Measurements from ENCODE around the gene SMG5.

The SMG5 gene

GRCh38 chr1:156276966-156277381 is 5.7 kb downstream of the SMG5 start:
- POLR2A ChIA-PET = no interaction called here

DNA sequence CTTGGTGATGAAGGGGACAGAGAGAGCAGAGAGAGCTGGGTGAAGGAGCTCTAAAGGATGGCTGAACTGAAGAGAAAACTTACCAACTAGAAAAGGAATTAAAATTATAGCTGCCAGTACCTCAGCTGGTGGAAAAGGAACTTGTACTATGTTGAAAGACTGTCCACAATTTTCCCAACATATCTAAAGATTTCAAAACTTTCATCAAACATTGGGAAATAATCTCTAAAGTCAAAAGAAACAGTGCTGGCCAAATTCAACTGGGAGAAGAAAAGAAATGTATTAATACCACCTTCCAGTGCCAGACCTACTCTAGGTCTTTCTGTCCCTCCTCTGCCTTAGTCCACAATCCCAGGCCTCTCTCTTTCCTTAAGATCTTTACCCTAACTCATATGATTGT is 6.1 kb downstream of the SMG5 start:
- CTCF ChIA-PET = no interaction called here
- Histone ChIP-seq H3K36me3 (ENCODE audit: control insufficient read depth in 2 of 2, insufficient read depth in 1 of 2, low read length in 2 of 2) (peaks cover 56 to 89% of the 10 kb centered on the region in 2 experiments; a peak in 2 of 3 replicates), H3K27ac (ENCODE audit: extremely low read depth, low read depth, low read length) (no peak overlapping the region), H3K9me3 (ENCODE audit: control insufficient read depth, insufficient read depth, low read depth, low read length) (no peaks in the 10 kb centered on the region), H3K4me3 (ENCODE audit: low read depth, low read length) (no peak overlapping the region), H3K4me1 (ENCODE audit: control insufficient read depth, insufficient read depth, low read length) (peaks cover 4% of the 10 kb centered on the region; the same call in 1 of the 2 replicates)
- no peak for TF ChIP-seq ZNF16 (tag by site-specific recombination; IDR thresholded peaks at IDR 0.05; ENCODE audit: low read depth)
- TF ChIP-seq ZNF394 (tag by site-specific recombination; IDR thresholded peaks at IDR 0.05; ENCODE audit: borderline replicate concordance) = no peak
- TF ChIP-seq GLI2 (tag by site-specific recombination; IDR thresholded peaks at IDR 0.05; ENCODE audit: borderline replicate concordance, low read depth) = no peak
- no peak for TF ChIP-seq ZBTB49 (tag by site-specific recombination; IDR thresholded peaks at IDR 0.05; ENCODE audit: low read depth)
- no peak for TF ChIP-seq ZBTB20 (tag by site-specific recombination; IDR thresholded peaks at IDR 0.05)
- no peak for TF ChIP-seq ZNF571 (tag by site-specific recombination; IDR thresholded peaks at IDR 0.05)
- no peak for TF ChIP-seq ZBTB6 (tag by site-specific recombination; IDR thresholded peaks at IDR 0.05)
- no peak for TF ChIP-seq KLF7 (tag by site-specific recombination; IDR thresholded peaks at IDR 0.05; ENCODE audit: borderline replicate concordance)
- no peak for TF ChIP-seq ZBTB7A (tag by site-specific recombination; IDR thresholded peaks at IDR 0.05; ENCODE audit: low read depth)
- TF ChIP-seq ZNF404 (tag by site-specific recombination; IDR thresholded peaks at IDR 0.05) = no peak
- no peak for TF ChIP-seq ZNF184 (tag by site-specific recombination; IDR thresholded peaks at IDR 0.05)
- TF ChIP-seq ZNF354C (tag by site-specific recombination; IDR thresholded peaks at IDR 0.05; ENCODE audit: borderline replicate concordance, low read depth) = no peak
- no peak for TF ChIP-seq ZNF157 (tag by site-specific recombination; IDR thresholded peaks at IDR 0.05)
- POLR2A ChIA-PET = no interaction called here

More at GRCh38 chr1:156276966-156277381, 5.7 kb downstream of the SMG5 start:
- H3K4me1 ChIP-seq (ENCODE audit: control insufficient read depth, insufficient read depth, low read length) = peaks cover 4% of the 10 kb centered on the region; the same call in 1 of the 2 replicates
- no peak overlapping the region for H3K4me3 ChIP-seq (ENCODE audit: low read depth, low read length)
- H3K36me3 ChIP-seq (ENCODE audit: control insufficient read depth in 2 of 2, insufficient read depth in 1 of 2, low read length in 2 of 2) = peaks cover 52 to 85% of the 10 kb centered on the region in 2 experiments; a peak in 2 of 3 replicates
- H3K9me3 ChIP-seq (ENCODE audit: control insufficient read depth, insufficient read depth, low read depth, low read length) = no peaks in the 10 kb centered on the region
- no peak overlapping the region for H3K27ac ChIP-seq (ENCODE audit: extremely low read depth, low read depth, low read length)
- TF ChIP-seq ZNF624 (tag by site-specific recombination; IDR thresholded peaks at IDR 0.05) (no peak), PRDM1 (tag by site-specific recombination; IDR thresholded peaks at IDR 0.05) (peak; percentile 70)
- CTCF ChIA-PET = no interaction called here

- TF ChIP-seq ZNF626 (tag by site-specific recombination; IDR thresholded peaks at IDR 0.05) = no peak
- no peak for TF ChIP-seq YY1 (tag by site-specific recombination; IDR thresholded peaks at IDR 0.05)
- no peak for TF ChIP-seq ZNF529 (tag by site-specific recombination; IDR thresholded peaks at IDR 0.05; ENCODE audit: insufficient replicate concordance)
- TF ChIP-seq ZNF623 (tag by site-specific recombination; IDR thresholded peaks at IDR 0.05) = no peak
- no peak for TF ChIP-seq ZNF24 (tag by site-specific recombination; IDR thresholded peaks at IDR 0.05)
- TF ChIP-seq, protein P1, sequence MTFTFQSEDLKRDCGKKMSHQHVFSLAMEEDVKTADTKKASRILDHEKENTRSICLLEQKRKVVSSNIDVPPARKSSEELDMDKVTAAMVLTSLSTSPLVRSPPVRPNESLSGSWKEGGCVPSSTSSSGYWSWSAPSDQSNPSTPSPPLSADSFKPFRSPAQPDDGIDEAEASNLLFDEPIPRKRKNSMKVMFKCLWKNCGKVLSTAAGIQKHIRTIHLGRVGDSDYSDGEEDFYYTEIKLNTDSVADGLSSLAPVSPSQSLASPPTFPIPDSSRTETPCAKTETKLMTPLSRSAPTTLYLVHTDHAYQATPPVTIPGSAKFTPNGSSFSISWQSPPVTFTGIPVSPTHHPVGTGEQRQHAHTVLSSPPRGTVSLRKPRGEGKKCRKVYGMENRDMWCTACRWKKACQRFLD (tag by site-specific recombination; IDR thresholded peaks at IDR 0.05) = no peak
- no peak for TF ChIP-seq IKZF3 (tag by site-specific recombination; IDR thresholded peaks at IDR 0.05)
- Histone ChIP-seq H3K4me3 (ENCODE audit: low read depth, low read length) (no peak overlapping the region), H3K36me3 (ENCODE audit: control insufficient read depth in 2 of 2, insufficient read depth in 1 of 2, low read length in 2 of 2) (peaks cover 73 to 97% of the 10 kb centered on the region in 2 experiments), H3K4me1 (ENCODE audit: control insufficient read depth, insufficient read depth, low read length) (no peaks in the 10 kb centered on the region), H3K9me3 (ENCODE audit: control insufficient read depth, insufficient read depth, low read depth, low read length) (no peaks in the 10 kb centered on the region), H3K27ac (ENCODE audit: extremely low read depth, low read depth, low read length) (no peak overlapping the region)
- ChIA-PET CTCF (no interaction called here), POLR2A (interaction anchor here (0.7 kb wide), 1 partner anchor 12 kb away, joined by 3 read pairs; the partner anchor contains the start of gene SMG5)
These were observed 12.3 kb downstream of the SMG5 start for GRCh38 chr1:156270314-156270713.

Data from HEK293 (cell line).